ENCODE data around the gene XYLT1.

The XYLT1 gene

GRCh38 chr16:17125671-17126070, 345.1 kb downstream of the XYLT1 start:
- DNase-seq (ENCODE audit: low read depth in 1 of 2, low spot score in 1 of 2): no peak

- no peak for DNase-seq (ENCODE audit: low read depth in 1 of 2, low spot score in 1 of 2)
Observed at GRCh38 chr16:17117906-17118577, 352.7 kb downstream of the XYLT1 start.

GRCh38 chr16:17116595-17117322, 354.0 kb downstream of the XYLT1 start:
- DNase-seq (ENCODE audit: low read depth in 1 of 2, low spot score in 1 of 2): no peak

- DNase-seq (ENCODE audit: low read depth in 1 of 2, low spot score in 1 of 2): no peak
Observed at GRCh38 chr16:17109413-17109812, 361.3 kb downstream of the XYLT1 start.

- no peak for DNase-seq (ENCODE audit: low read depth in 1 of 2, low spot score in 1 of 2)
Observed at GRCh38 chr16:17108596-17108995, 362.2 kb downstream of the XYLT1 start.

GRCh38 chr16:17107450-17107849, 363.3 kb downstream of the XYLT1 start:
- DNase-seq (ENCODE audit: low read depth in 1 of 2, low spot score in 1 of 2): no peak

- DNase-seq (ENCODE audit: low read depth in 1 of 2, low spot score in 1 of 2): no peak
Observed at GRCh38 chr16:17106243-17106791, 364.4 kb downstream of the XYLT1 start.

GRCh38 chr16:17105239-17105797, 365.4 kb downstream of the XYLT1 start:
- DNase-seq (ENCODE audit: low read depth in 1 of 2, low spot score in 1 of 2): no peak

- DNase-seq (ENCODE audit: low read depth in 1 of 2, low spot score in 1 of 2): no peak
Observed at GRCh38 chr16:17104654-17105053, 366.1 kb downstream of the XYLT1 start.

- no peak for DNase-seq (ENCODE audit: low read depth in 1 of 2, low spot score in 1 of 2)
Observed at GRCh38 chr16:17103216-17103615, 367.5 kb downstream of the XYLT1 start.

GRCh38 chr16:17101646-17102045, 369.1 kb downstream of the XYLT1 start:
- DNase-seq (ENCODE audit: low read depth in 1 of 2, low spot score in 1 of 2): no peak

- DNase-seq (ENCODE audit: low read depth in 1 of 2, low spot score in 1 of 2): no peak
Observed at GRCh38 chr16:17098685-17099084, 372.1 kb downstream of the XYLT1 start.

- DNase-seq (ENCODE audit: low read depth in 1 of 2, low spot score in 1 of 2): no peak
Observed at GRCh38 chr16:17084130-17084529, 386.6 kb downstream of the XYLT1 start.

GRCh38 chr16:17083628-17084027, 387.1 kb downstream of the XYLT1 start:
- no peak for DNase-seq (ENCODE audit: low read depth in 1 of 2, low spot score in 1 of 2)

GRCh38 chr16:17082095-17082882, 388.5 kb downstream of the XYLT1 start:
- no peak for DNase-seq (ENCODE audit: low read depth in 1 of 2, low spot score in 1 of 2)

- no peak for DNase-seq (ENCODE audit: low read depth in 1 of 2, low spot score in 1 of 2)
Observed at GRCh38 chr16:17080105-17080504, 390.7 kb downstream of the XYLT1 start.

GRCh38 chr16:17078931-17079631, 391.7 kb downstream of the XYLT1 start:
- no peak for DNase-seq (ENCODE audit: low read depth in 1 of 2, low spot score in 1 of 2)

GRCh38 chr16:17076818-17077498, 393.8 kb downstream of the XYLT1 start:
- DNase-seq (ENCODE audit: low read depth in 1 of 2, low spot score in 1 of 2): no peak

GRCh38 chr16:17076092-17076754, 394.5 kb downstream of the XYLT1 start:
- DNase-seq (ENCODE audit: low read depth in 1 of 2, low spot score in 1 of 2): no peak

GRCh38 chr16:17072104-17072503, 398.7 kb downstream of the XYLT1 start:
- DNase-seq (ENCODE audit: low read depth in 1 of 2, low spot score in 1 of 2): no peak
